Nephron progenitor cell (in vitro differentiated cells): ENCODE results near the gene DTNB.

Experiments used
- DNase-seq: peaks from one replicate; pipeline ENCODE4 v3.0.0; 2021
- H3K27ac Mint-ChIP-seq: 2 replicates; pipeline ENCODE4 v1.8.0; 2021; ENCODE audit warnings: mild to moderate bottlenecking, moderate library complexity, mixed read lengths
- H3K27me3 Mint-ChIP-seq: 2 replicates; pipeline ENCODE4 v1.8.0; 2021; ENCODE audit warnings: mild to moderate bottlenecking, low read depth, mixed read lengths; ENCODE audit not compliant: poor library complexity
- H3K36me3 Mint-ChIP-seq: 2 replicates; pipeline ENCODE4 v1.8.0; 2021; ENCODE audit warnings: low read depth, mixed read lengths
- H3K4me1 Mint-ChIP-seq: 2 replicates; pipeline ENCODE4 v1.8.0; 2021; ENCODE audit warnings: mixed read lengths
- H3K4me3 Mint-ChIP-seq: 2 replicates; pipeline ENCODE4 v1.8.0; 2021; ENCODE audit warnings: mild to moderate bottlenecking, moderate library complexity, mixed read lengths
- H3K9me3 Mint-ChIP-seq: 2 replicates; pipeline ENCODE4 v1.8.0; 2021; ENCODE audit warnings: mild to moderate bottlenecking, moderate library complexity, mixed read lengths
- CTCF ChIP-seq: fragments of 200-600 bp; sonication (generic); IDR thresholded peaks from 2 replicates; pipeline ENCODE4 v1.5.0; 2021; ENCODE audit warnings: antibody characterized with exemption

DTNB gene

GRCh38 chr2:25460261-25460905 lies 213.0 kb downstream of the DTNB start:
- Mint-ChIP-seq H3K9me3 (peaks cover 4% of the 10 kb centered on the region), H3K4me3 (no peak overlapping the region), H3K27me3 (peaks cover 5% of the 10 kb centered on the region), H3K36me3 (peaks cover 12% of the 10 kb centered on the region), H3K4me1 (no peaks in the 10 kb centered on the region), H3K27ac (no peak overlapping the region)
- no peak for TF ChIP-seq CTCF
- DNase-seq, result no peak

GRCh38 chr2:25454824-25455611 lies 218.4 kb downstream of the DTNB start:
- H3K9me3 Mint-ChIP-seq, result no peaks in the 10 kb centered on the region

GRCh38 chr2:25453199-25453905 lies 220.0 kb downstream of the DTNB start:
- Mint-ChIP-seq H3K4me3 (no peak overlapping the region), H3K27me3 (no peaks in the 10 kb centered on the region), H3K27ac (no peak overlapping the region), H3K4me1 (no peaks in the 10 kb centered on the region), H3K9me3 (no peaks in the 10 kb centered on the region), H3K36me3 (peaks cover 21% of the 10 kb centered on the region)
- DNase-seq, result no peak
- TF ChIP-seq CTCF, result no peak

More at GRCh38 chr2:25454824-25455611, 218.4 kb downstream of the DTNB start:
- no peak overlapping the region for H3K4me3 Mint-ChIP-seq
- H3K27me3 Mint-ChIP-seq, result peaks cover 5% of the 10 kb centered on the region
- no peak overlapping the region for H3K27ac Mint-ChIP-seq
- peaks cover 11% of the 10 kb centered on the region for H3K36me3 Mint-ChIP-seq
- DNase-seq, result no peak
- H3K4me1 Mint-ChIP-seq, result no peaks in the 10 kb centered on the region
- no peak for TF ChIP-seq CTCF

GRCh38 chr2:25448808-25449207 lies 224.6 kb downstream of the DTNB start:
- TF ChIP-seq CTCF, result no peak
- no peaks in the 10 kb centered on the region for H3K9me3 Mint-ChIP-seq
- peaks cover 38% of the 10 kb centered on the region for H3K36me3 Mint-ChIP-seq
- no peak overlapping the region for H3K27ac Mint-ChIP-seq
- no peaks in the 10 kb centered on the region for H3K27me3 Mint-ChIP-seq
- no peak for DNase-seq
- H3K4me1 Mint-ChIP-seq, result no peaks in the 10 kb centered on the region
- no peak overlapping the region for H3K4me3 Mint-ChIP-seq

- Mint-ChIP-seq H3K27ac (no peak overlapping the region), H3K9me3 (no peaks in the 10 kb centered on the region), H3K4me1 (no peaks in the 10 kb centered on the region), H3K36me3 (peaks cover 38% of the 10 kb centered on the region), H3K4me3 (no peak overlapping the region), H3K27me3 (no peaks in the 10 kb centered on the region)
- no peak for DNase-seq
- no peak for TF ChIP-seq CTCF
Measured at GRCh38 chr2:25447018-25447417, 226.4 kb downstream of the DTNB start.
